Right lobe of liver (tissue), 4 donors: Measurements from ENCODE around the gene CES4A.

Experiments used
- CTCF ChIP-seq, 4 donors: fragments of 200-600 bp in 3 of 4; fragments of 450-650 bp in 1 of 4; IDR thresholded peaks; one replicate each; pipeline versions ENCODE4 v1.5.1 to v1.8.0; 2016 to 2022; ENCODE audit warnings: antibody characterized with exemption in 4 of 4, mild to moderate bottlenecking in 2 of 4
- POLR2A ChIP-seq: fragments of 450-650 bp; IDR thresholded peaks from one replicate; pipeline ENCODE4 v1.6.1; 2017; ENCODE audit warnings: antibody characterized with exemption, mild to moderate bottlenecking
- donor health status: DM: no; HTN: no; CAD: no.
- donor health status: DM: no; HTN: no; CAD: no.
- donor health status: DM: no; HTN: yes; CAD: no.

- TF ChIP-seq CTCF (IDR thresholded peaks at IDR 0.05) (no peak), POLR2A (no peak)
These were observed 45.4 kb upstream of the CES4A start for GRCh38 chr16:66942981-66943380.
